ENCODE results near the gene DPP6. TPM values are rescaled to one million over a fixed set of nuclear protein-coding genes. Genes with fewer than 3 reads are reported as not detected.
"Not testable (repeated sequence)": the region's sequence is repeated elsewhere in the genome, so short reads cannot be mapped to it uniquely, and the experiment has no call there.

Gene DPP6
- total and polyA plus RNA-seq, 4 experiments from 2014 or later: not detected

DNA sequence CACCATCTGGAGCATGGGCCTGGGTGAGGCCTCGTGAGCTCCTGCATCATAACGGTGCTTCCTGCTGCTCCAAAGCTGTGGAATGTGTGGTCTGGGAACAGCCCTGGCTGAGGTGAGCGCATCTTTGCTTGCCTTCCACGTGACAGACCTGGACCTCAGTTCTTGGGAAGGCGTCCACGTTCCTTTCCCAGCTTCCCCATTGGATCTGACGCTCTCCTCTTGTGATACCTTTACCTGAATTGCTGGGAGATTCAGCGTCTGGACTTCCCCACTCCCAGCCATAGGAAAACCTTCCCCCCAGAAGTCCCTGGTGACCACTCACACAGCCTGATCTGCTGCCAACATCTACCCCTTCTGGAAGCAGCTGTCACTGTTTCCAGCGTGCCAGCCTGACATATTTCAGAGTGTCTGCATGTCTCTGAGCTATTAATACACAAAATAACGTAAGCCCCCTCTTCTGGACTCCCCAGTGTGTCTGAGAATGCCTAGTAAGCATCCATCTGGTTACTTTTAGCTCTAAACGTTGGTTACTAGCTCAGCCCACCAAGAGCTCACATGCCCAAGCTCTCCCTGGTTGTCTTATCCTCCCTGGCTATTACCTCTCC is 21.6 kb upstream of the DPP6 start:
- H3K4me1 ChIP-seq (ENCODE audit: insufficient read depth, low read length); H3K4me3 Mint-ChIP-seq; H3K36me3 Mint-ChIP-seq; CTCF ChIA-PET (ENCODE audit: partially characterized antibody); H3K36me3 ChIP-seq (ENCODE audit: insufficient read depth, low read length); H3K27ac Mint-ChIP-seq; H3K4me1 Mint-ChIP-seq; intact Hi-C loops (cut with micrococcal nuclease); H3K27me3 Mint-ChIP-seq; POLR2A ChIA-PET (ENCODE audit: partially characterized antibody); H3K9me3 Mint-ChIP-seq; H3K9me3 ChIP-seq (ENCODE audit: control insufficient read depth in 1 of 2, low read length in 2 of 2); DNase-seq; H3K27ac ChIP-seq (ENCODE audit: low read depth, low read length); H3K4me3 ChIP-seq (ENCODE audit: low read length in 2 of 2); H3K27me3 ChIP-seq (ENCODE audit: insufficient read depth, low read length): not testable (repeated sequence)

DNA sequence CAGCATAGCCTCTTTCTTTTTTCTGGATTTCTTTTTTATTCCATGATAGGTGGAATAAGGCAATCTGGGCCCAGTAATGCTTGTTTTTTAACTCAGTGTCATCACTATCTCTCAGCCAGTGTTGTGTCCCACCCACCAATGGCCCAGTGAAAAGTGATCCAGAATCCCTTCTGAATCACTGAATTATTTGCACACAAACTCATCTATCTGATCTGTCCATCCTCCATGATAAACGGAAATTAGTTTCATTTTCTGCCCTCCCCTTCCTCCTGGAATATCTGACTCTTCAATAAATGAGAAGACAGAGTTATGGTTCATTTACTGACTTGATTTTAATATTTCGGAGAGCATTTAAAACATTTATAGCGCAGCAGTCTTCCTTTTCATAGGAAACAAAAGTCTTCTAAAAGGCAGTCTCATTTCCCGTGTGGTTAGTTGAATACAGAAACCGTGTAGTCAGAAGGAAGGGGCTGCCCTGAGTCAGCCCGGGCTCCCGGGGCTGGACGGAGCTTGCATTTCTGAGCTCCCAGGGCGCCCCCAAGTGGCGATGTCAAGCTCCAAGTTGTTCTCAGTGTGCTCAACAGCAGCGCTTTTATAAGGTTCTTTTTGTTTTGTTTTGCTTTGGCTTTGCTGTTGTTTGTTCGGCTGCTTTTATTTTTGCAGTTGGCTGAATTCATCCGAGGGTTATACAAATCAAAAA is 12.6 kb upstream of the DPP6 start:
- H3K36me3 ChIP-seq (ENCODE audit: insufficient read depth, low read length); H3K4me1 ChIP-seq (ENCODE audit: insufficient read depth, low read length); H3K36me3 Mint-ChIP-seq; DNase-seq; H3K4me1 Mint-ChIP-seq; H3K27me3 ChIP-seq (ENCODE audit: insufficient read depth, low read length); intact Hi-C loops (cut with micrococcal nuclease); H3K27ac ChIP-seq (ENCODE audit: low read depth, low read length); H3K9me3 Mint-ChIP-seq; CTCF ChIA-PET (ENCODE audit: partially characterized antibody); H3K4me3 Mint-ChIP-seq; POLR2A ChIA-PET (ENCODE audit: partially characterized antibody); H3K9me3 ChIP-seq (ENCODE audit: control insufficient read depth in 1 of 2, low read length in 2 of 2); H3K27ac Mint-ChIP-seq; H3K27me3 Mint-ChIP-seq; H3K4me3 ChIP-seq (ENCODE audit: low read length in 2 of 2): not testable (repeated sequence)

DNA sequence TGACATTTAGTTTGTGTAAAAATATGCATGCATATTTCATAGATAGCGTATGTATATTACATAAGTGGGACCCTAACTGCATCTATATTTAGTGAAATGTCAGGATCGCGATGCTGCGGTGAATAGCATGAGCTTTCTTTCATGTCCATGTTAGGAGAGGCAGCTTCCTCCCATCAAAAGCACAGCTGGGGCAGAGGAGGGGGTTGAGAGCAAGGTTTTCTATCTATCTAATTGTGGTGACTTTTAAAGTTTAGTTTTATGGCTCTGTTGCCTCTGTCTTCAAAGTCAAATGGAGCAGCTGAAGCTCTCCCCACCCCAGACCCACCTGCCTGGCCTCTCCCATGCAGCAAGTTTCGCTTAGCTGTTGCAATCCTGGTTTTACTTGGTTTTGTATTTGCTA is 1.8 kb upstream of the DPP6 start:
- POLR2A ChIA-PET (ENCODE audit: partially characterized antibody): not testable (repeated sequence)

DNA sequence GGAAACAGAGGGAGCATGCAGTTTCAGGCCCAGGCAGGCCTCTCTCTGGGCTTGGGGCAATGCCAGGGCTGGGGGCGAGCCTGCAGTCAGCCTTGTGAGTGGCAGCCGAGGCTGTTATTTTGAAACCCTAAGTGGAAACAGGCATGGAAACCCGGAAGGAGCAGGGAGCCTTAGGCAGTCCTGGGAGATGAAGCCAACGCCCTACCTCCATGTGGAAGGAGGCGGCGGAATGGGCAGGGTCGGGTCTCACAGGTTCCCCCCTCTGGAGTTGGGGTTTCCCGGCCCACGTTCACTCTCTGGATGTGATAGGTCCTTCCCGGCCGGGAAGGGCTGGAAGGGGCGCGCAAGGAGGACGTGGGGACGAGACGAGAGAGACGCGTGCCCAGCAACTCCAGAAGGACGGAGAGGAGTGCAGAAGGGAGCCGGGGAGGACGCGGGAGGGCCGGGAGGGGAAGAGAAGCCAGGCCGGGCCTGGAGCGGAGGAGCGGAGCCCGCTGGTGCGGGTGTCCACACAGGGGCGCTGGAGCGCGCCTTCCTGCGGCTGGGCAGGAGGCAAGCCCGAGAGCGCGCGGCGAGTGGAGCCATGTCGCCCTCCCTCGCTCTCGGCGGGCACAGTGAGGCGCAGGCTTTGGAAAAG is 1.1 kb upstream of the DPP6 start:
- H3K36me3 Mint-ChIP-seq; intact Hi-C loops (cut with micrococcal nuclease); H3K9me3 ChIP-seq (ENCODE audit: control insufficient read depth in 1 of 2, low read length in 2 of 2); DNase-seq; POLR2A ChIA-PET (ENCODE audit: partially characterized antibody); H3K27me3 ChIP-seq (ENCODE audit: insufficient read depth, low read length); H3K27ac ChIP-seq (ENCODE audit: low read depth, low read length); H3K4me3 Mint-ChIP-seq; H3K36me3 ChIP-seq (ENCODE audit: insufficient read depth, low read length); H3K9me3 Mint-ChIP-seq; H3K4me1 ChIP-seq (ENCODE audit: insufficient read depth, low read length); H3K4me3 ChIP-seq (ENCODE audit: low read length in 2 of 2); H3K4me1 Mint-ChIP-seq; H3K27ac Mint-ChIP-seq; H3K27me3 Mint-ChIP-seq; CTCF ChIA-PET (ENCODE audit: partially characterized antibody): not testable (repeated sequence)

More for the DNA sequence above, 1.8 kb upstream of the DPP6 start:
- H3K27ac ChIP-seq (ENCODE audit: low read depth, low read length); CTCF ChIA-PET (ENCODE audit: partially characterized antibody); intact Hi-C loops (cut with micrococcal nuclease); H3K4me3 Mint-ChIP-seq; H3K9me3 Mint-ChIP-seq; DNase-seq; H3K9me3 ChIP-seq (ENCODE audit: control insufficient read depth in 1 of 2, low read length in 2 of 2); H3K4me1 Mint-ChIP-seq; H3K27ac Mint-ChIP-seq; H3K27me3 ChIP-seq (ENCODE audit: insufficient read depth, low read length); H3K36me3 ChIP-seq (ENCODE audit: insufficient read depth, low read length); H3K4me1 ChIP-seq (ENCODE audit: insufficient read depth, low read length); H3K27me3 Mint-ChIP-seq; H3K4me3 ChIP-seq (ENCODE audit: low read length in 2 of 2); H3K36me3 Mint-ChIP-seq: not testable (repeated sequence)

DNA sequence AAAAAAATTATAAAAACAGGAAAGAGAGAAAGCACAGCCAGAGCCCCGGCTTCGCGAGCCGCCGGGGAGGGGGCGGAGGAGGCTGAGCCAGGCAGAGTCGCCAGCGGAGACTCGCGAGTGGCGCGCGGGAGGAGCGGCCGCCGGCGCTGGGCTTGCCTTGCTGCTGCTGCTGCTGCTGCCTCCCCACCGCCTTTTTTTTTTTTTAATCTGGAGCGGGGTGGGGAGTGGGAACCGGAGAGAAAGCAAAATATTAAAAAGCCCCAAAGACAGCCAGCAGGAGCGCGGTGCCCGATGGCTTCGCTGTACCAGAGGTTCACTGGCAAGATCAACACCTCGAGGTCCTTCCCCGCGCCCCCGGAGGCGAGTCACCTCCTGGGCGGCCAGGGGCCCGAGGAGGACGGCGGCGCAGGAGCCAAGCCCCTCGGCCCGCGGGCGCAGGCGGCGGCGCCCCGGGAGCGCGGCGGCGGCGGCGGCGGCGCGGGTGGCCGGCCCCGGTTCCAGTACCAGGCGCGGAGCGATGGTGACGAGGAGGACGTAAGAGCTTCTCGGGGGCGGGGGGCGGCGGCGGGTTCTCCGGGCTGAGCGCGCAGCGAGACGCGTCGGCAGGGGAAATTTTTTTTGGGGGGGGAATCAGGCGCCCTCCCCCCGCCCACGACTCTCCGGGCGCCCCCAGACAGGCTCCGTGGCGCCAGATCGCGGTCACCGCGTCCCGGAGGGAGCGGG is 493 bp downstream of the DPP6 start:
- H3K4me3 Mint-ChIP-seq; POLR2A ChIA-PET (ENCODE audit: partially characterized antibody); H3K36me3 ChIP-seq (ENCODE audit: insufficient read depth, low read length); H3K27me3 ChIP-seq (ENCODE audit: insufficient read depth, low read length); intact Hi-C loops (cut with micrococcal nuclease); H3K27ac ChIP-seq (ENCODE audit: low read depth, low read length); H3K36me3 Mint-ChIP-seq; DNase-seq; H3K9me3 Mint-ChIP-seq; CTCF ChIA-PET (ENCODE audit: partially characterized antibody); H3K4me3 ChIP-seq (ENCODE audit: low read length in 2 of 2); H3K27ac Mint-ChIP-seq; H3K27me3 Mint-ChIP-seq; H3K4me1 Mint-ChIP-seq; H3K9me3 ChIP-seq (ENCODE audit: control insufficient read depth in 1 of 2, low read length in 2 of 2); H3K4me1 ChIP-seq (ENCODE audit: insufficient read depth, low read length): not testable (repeated sequence)

DNA sequence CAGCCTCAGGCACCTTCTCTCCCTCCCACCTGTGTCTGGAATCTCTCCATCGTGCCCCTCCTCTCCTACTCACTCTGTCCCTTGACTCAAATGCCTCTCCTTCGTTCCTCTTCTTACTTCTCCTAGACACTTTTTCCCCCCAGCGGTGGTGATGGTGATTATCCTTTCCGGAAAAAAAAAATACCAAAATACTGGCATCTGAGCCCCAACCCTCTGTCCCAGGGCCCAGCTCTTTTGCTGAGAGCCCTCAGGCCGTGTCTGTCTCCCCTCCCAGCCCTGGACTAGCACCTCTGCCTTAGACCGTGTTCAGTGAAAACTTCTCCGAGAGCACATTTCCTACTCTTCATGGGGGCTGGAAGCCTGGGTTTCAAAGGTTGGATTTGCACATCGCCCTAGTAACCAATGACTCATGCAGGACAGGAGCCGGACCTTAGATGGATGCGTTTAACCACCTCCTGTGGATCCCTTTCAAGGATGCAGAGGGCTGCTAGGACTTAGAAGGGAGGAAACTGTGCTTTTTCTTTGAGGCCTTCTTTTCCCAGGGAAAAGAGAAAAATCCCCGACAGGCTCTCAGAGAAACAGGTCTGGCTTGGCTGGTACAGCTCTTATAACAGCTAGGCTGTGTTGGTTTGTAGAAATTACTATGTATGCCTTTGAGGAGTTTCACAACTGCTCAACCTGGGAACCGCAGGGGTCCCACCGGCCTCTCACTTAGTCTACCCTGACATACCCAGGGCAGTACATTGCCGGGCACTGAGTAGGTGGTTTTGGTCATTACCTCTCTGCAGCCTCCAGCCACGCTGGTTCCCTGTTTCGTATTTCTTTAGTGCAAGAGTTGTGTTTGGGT is 1.5 kb downstream of the DPP6 start:
- H3K9me3 Mint-ChIP-seq; intact Hi-C loops (cut with micrococcal nuclease); H3K4me1 ChIP-seq (ENCODE audit: insufficient read depth, low read length); H3K27me3 ChIP-seq (ENCODE audit: insufficient read depth, low read length); H3K27ac Mint-ChIP-seq; H3K4me1 Mint-ChIP-seq; H3K9me3 ChIP-seq (ENCODE audit: control insufficient read depth in 1 of 2, low read length in 2 of 2); H3K4me3 ChIP-seq (ENCODE audit: low read length in 2 of 2); CTCF ChIA-PET (ENCODE audit: partially characterized antibody); H3K27ac ChIP-seq (ENCODE audit: low read depth, low read length); H3K27me3 Mint-ChIP-seq; H3K36me3 ChIP-seq (ENCODE audit: insufficient read depth, low read length); POLR2A ChIA-PET (ENCODE audit: partially characterized antibody); H3K36me3 Mint-ChIP-seq; DNase-seq: not testable (repeated sequence)
- peak overlapping the region in 2 of 8 donors; percentile 38 to 48 for H3K4me3 Mint-ChIP-seq

DNA sequence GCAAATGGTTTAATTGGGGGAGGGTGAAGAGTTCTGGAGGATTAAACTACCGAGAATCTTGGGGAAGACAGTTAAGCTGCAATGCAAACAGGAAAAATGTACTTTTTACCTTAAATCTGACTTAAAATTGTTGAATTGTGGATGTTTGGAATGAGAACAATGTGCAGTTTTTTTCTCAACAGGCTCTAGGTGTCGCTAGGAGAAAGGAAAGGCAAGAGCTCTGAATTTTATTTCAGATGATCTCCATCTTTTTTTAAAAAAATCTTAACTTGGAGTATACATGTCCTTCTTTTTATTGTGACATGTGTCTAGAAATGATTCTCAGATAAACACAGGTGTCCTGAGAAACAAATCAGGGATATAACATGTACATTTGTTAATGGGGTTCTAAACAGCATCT is 2.5 kb downstream of the DPP6 start:
- H3K9me3 Mint-ChIP-seq; POLR2A ChIA-PET (ENCODE audit: partially characterized antibody); H3K9me3 ChIP-seq (ENCODE audit: control insufficient read depth in 1 of 2, low read length in 2 of 2); H3K27me3 ChIP-seq (ENCODE audit: insufficient read depth, low read length); CTCF ChIA-PET (ENCODE audit: partially characterized antibody); H3K4me3 ChIP-seq (ENCODE audit: low read length in 2 of 2); H3K36me3 ChIP-seq (ENCODE audit: insufficient read depth, low read length); H3K36me3 Mint-ChIP-seq; H3K27me3 Mint-ChIP-seq; H3K27ac ChIP-seq (ENCODE audit: low read depth, low read length); H3K4me1 Mint-ChIP-seq; H3K4me3 Mint-ChIP-seq; H3K4me1 ChIP-seq (ENCODE audit: insufficient read depth, low read length); DNase-seq; intact Hi-C loops (cut with micrococcal nuclease); H3K27ac Mint-ChIP-seq: not testable (repeated sequence)

Measured in CD4-positive, alpha-beta memory T cell (primary cell).